ENCODE measurements around the gene DLG1.

- TF ChIP-seq EP300 (IDR thresholded peaks at IDR 0.05) (no peak), POLR2AphosphoS5 (IDR thresholded peaks at IDR 0.05) (no peak)
Observed at GRCh38 chr3:197239857-197240256, 58.6 kb downstream of the DLG1 start.
